ENCODE measurements around the gene BTG2. TPM values are rescaled to one million over a fixed set of nuclear protein-coding genes. Genes with fewer than 3 reads are reported as not detected.

BTG2 gene

Small RNAs within 50 kb of the gene (small RNA-seq; reads per million reads assigned to genes)
- gene AL359837.1 (ENCODE audit: insufficient read depth) = not detected
- gene RNU6-487P (ENCODE audit: insufficient read depth) = not detected

All from neuronal stem cell (in vitro differentiated cells).